ENCODE results near the gene CCM2.

CCM2 gene

GRCh38 chr7:45101748-45102147 lies 101.7 kb downstream of the CCM2 start:
- peaks cover 77% of the 10 kb centered on the region for H3K36me3 ChIP-seq (ENCODE audit: control insufficient read depth, insufficient read depth, low read length)
- H3K27ac ChIP-seq (ENCODE audit: insufficient read depth, low read length, poor library complexity, severe bottlenecking), result no peak overlapping the region
- H3K9me3 ChIP-seq (ENCODE audit: control insufficient read depth, low read length), result no peaks in the 10 kb centered on the region
- no peaks in the 10 kb centered on the region for H3K27me3 ChIP-seq (replicated peaks; ENCODE audit: control insufficient read depth, insufficient read depth, low read length, poor library complexity, severe bottlenecking)
- no peak overlapping the region for H3K4me3 ChIP-seq (ENCODE audit: insufficient read depth, low read depth, low read length, poor library complexity, severe bottlenecking)
- H3K4me1 ChIP-seq (ENCODE audit: control insufficient read depth, insufficient read depth, low read length, poor library complexity, severe bottlenecking), result no peaks in the 10 kb centered on the region
- no peak for DNase-seq

- Histone ChIP-seq H3K9me3 (ENCODE audit: control insufficient read depth, low read length) (no peaks in the 10 kb centered on the region), H3K4me3 (ENCODE audit: insufficient read depth, low read depth, low read length, poor library complexity, severe bottlenecking) (no peak overlapping the region), H3K27me3 (replicated peaks; ENCODE audit: control insufficient read depth, insufficient read depth, low read length, poor library complexity, severe bottlenecking) (no peaks in the 10 kb centered on the region), H3K27ac (ENCODE audit: insufficient read depth, low read length, poor library complexity, severe bottlenecking) (no peak overlapping the region), H3K36me3 (ENCODE audit: control insufficient read depth, insufficient read depth, low read length) (peaks cover 90% of the 10 kb centered on the region), H3K4me1 (ENCODE audit: control insufficient read depth, insufficient read depth, low read length, poor library complexity, severe bottlenecking) (peaks cover 11% of the 10 kb centered on the region)
- DNase-seq, result no peak
Observed at GRCh38 chr7:45102785-45103712, 103.0 kb downstream of the CCM2 start.

GRCh38 chr7:45103958-45104843 lies 104.2 kb downstream of the CCM2 start:
- H3K36me3 ChIP-seq (ENCODE audit: control insufficient read depth, insufficient read depth, low read length), result peaks cover 99% of the 10 kb centered on the region
- H3K4me3 ChIP-seq (ENCODE audit: insufficient read depth, low read depth, low read length, poor library complexity, severe bottlenecking), result no peak overlapping the region
- H3K27me3 ChIP-seq (replicated peaks; ENCODE audit: control insufficient read depth, insufficient read depth, low read length, poor library complexity, severe bottlenecking), result no peaks in the 10 kb centered on the region
- peaks cover 20% of the 10 kb centered on the region for H3K4me1 ChIP-seq (ENCODE audit: control insufficient read depth, insufficient read depth, low read length, poor library complexity, severe bottlenecking)
- H3K9me3 ChIP-seq (ENCODE audit: control insufficient read depth, low read length), result no peaks in the 10 kb centered on the region
- DNase-seq, result no peak
- H3K27ac ChIP-seq (ENCODE audit: insufficient read depth, low read length, poor library complexity, severe bottlenecking), result no peak overlapping the region

GRCh38 chr7:45104844-45105587 lies 105.0 kb downstream of the CCM2 start:
- H3K4me3 ChIP-seq (ENCODE audit: insufficient read depth, low read depth, low read length, poor library complexity, severe bottlenecking), result no peak overlapping the region
- H3K27ac ChIP-seq (ENCODE audit: insufficient read depth, low read length, poor library complexity, severe bottlenecking), result no peak overlapping the region
- H3K36me3 ChIP-seq (ENCODE audit: control insufficient read depth, insufficient read depth, low read length), result peaks cover 91% of the 10 kb centered on the region
- no peak for DNase-seq
- H3K27me3 ChIP-seq (replicated peaks; ENCODE audit: control insufficient read depth, insufficient read depth, low read length, poor library complexity, severe bottlenecking), result no peaks in the 10 kb centered on the region
- H3K4me1 ChIP-seq (ENCODE audit: control insufficient read depth, insufficient read depth, low read length, poor library complexity, severe bottlenecking), result peaks cover 23% of the 10 kb centered on the region
- H3K9me3 ChIP-seq (ENCODE audit: control insufficient read depth, low read length), result no peaks in the 10 kb centered on the region

GRCh38 chr7:45105588-45106188 lies 105.7 kb downstream of the CCM2 start:
- no peak overlapping the region for H3K27ac ChIP-seq (ENCODE audit: insufficient read depth, low read length, poor library complexity, severe bottlenecking)
- peaks cover 23% of the 10 kb centered on the region for H3K4me1 ChIP-seq (ENCODE audit: control insufficient read depth, insufficient read depth, low read length, poor library complexity, severe bottlenecking)
- H3K36me3 ChIP-seq (ENCODE audit: control insufficient read depth, insufficient read depth, low read length), result peaks cover 85% of the 10 kb centered on the region

GRCh38 chr7:45106820-45107219 lies 106.8 kb downstream of the CCM2 start:
- no peaks in the 10 kb centered on the region for H3K27me3 ChIP-seq (replicated peaks; ENCODE audit: control insufficient read depth, insufficient read depth, low read length, poor library complexity, severe bottlenecking)
- DNase-seq, result no peak
- H3K27ac ChIP-seq (ENCODE audit: insufficient read depth, low read length, poor library complexity, severe bottlenecking), result no peak overlapping the region
- peaks cover 25% of the 10 kb centered on the region for H3K4me1 ChIP-seq (ENCODE audit: control insufficient read depth, insufficient read depth, low read length, poor library complexity, severe bottlenecking)
- peaks cover 73% of the 10 kb centered on the region for H3K36me3 ChIP-seq (ENCODE audit: control insufficient read depth, insufficient read depth, low read length)
- no peaks in the 10 kb centered on the region for H3K9me3 ChIP-seq (ENCODE audit: control insufficient read depth, low read length)
- H3K4me3 ChIP-seq (ENCODE audit: insufficient read depth, low read depth, low read length, poor library complexity, severe bottlenecking), result no peak overlapping the region

More at GRCh38 chr7:45105588-45106188, 105.7 kb downstream of the CCM2 start:
- H3K27me3 ChIP-seq (replicated peaks; ENCODE audit: control insufficient read depth, insufficient read depth, low read length, poor library complexity, severe bottlenecking), result no peaks in the 10 kb centered on the region
- no peaks in the 10 kb centered on the region for H3K9me3 ChIP-seq (ENCODE audit: control insufficient read depth, low read length)
- no peak for DNase-seq
- H3K4me3 ChIP-seq (ENCODE audit: insufficient read depth, low read depth, low read length, poor library complexity, severe bottlenecking), result no peak overlapping the region

- H3K4me1 ChIP-seq (ENCODE audit: control insufficient read depth, insufficient read depth, low read length, poor library complexity, severe bottlenecking), result peaks cover 30% of the 10 kb centered on the region
Observed at GRCh38 chr7:45107356-45107755, 107.4 kb downstream of the CCM2 start.

GRCh38 chr7:45108863-45109262 lies 108.9 kb downstream of the CCM2 start:
- Histone ChIP-seq H3K27me3 (replicated peaks; ENCODE audit: control insufficient read depth, insufficient read depth, low read length, poor library complexity, severe bottlenecking) (no peaks in the 10 kb centered on the region), H3K4me1 (ENCODE audit: control insufficient read depth, insufficient read depth, low read length, poor library complexity, severe bottlenecking) (peaks cover 30% of the 10 kb centered on the region), H3K4me3 (ENCODE audit: insufficient read depth, low read depth, low read length, poor library complexity, severe bottlenecking) (no peak overlapping the region), H3K9me3 (ENCODE audit: control insufficient read depth, low read length) (no peaks in the 10 kb centered on the region), H3K27ac (ENCODE audit: insufficient read depth, low read length, poor library complexity, severe bottlenecking) (no peak overlapping the region), H3K36me3 (ENCODE audit: control insufficient read depth, insufficient read depth, low read length) (peaks cover 53% of the 10 kb centered on the region)
- no peak for DNase-seq

More at GRCh38 chr7:45107356-45107755, 107.4 kb downstream of the CCM2 start:
- no peak overlapping the region for H3K27ac ChIP-seq (ENCODE audit: insufficient read depth, low read length, poor library complexity, severe bottlenecking)
- no peak for DNase-seq
- H3K36me3 ChIP-seq (ENCODE audit: control insufficient read depth, insufficient read depth, low read length), result peaks cover 68% of the 10 kb centered on the region
- no peaks in the 10 kb centered on the region for H3K27me3 ChIP-seq (replicated peaks; ENCODE audit: control insufficient read depth, insufficient read depth, low read length, poor library complexity, severe bottlenecking)
- H3K4me3 ChIP-seq (ENCODE audit: insufficient read depth, low read depth, low read length, poor library complexity, severe bottlenecking), result no peak overlapping the region
- no peaks in the 10 kb centered on the region for H3K9me3 ChIP-seq (ENCODE audit: control insufficient read depth, low read length)
